Immature natural killer cell (primary cell): ENCODE results near the gene ZNF396. TPM values are rescaled to one million over a fixed set of nuclear protein-coding genes. Genes with fewer than 3 reads are reported as not detected.

Experiments used
- DNase-seq, 3 donors: peaks; one replicate each; pipeline ENCODE4 v3.0.0; 2022; ENCODE audit warnings: mixed read lengths in 1 of 3
- H3K27ac Mint-ChIP-seq, 6 donors: one replicate each; pipeline ENCODE4 v1.8.0; 2020; ENCODE audit warnings: mixed read lengths in 6 of 6, mild to moderate bottlenecking in 5 of 6, inconsistent platforms in 4 of 6, moderate library complexity in 3 of 6
- H3K27me3 Mint-ChIP-seq, 3 donors: one replicate each; pipeline ENCODE4 v1.8.0; 2020 to 2021; ENCODE audit warnings: low read depth in 3 of 3, mild to moderate bottlenecking in 3 of 3, mixed read lengths in 3 of 3, moderate library complexity in 3 of 3, inconsistent platforms in 1 of 3
- H3K36me3 Mint-ChIP-seq, 3 donors: one replicate each; pipeline ENCODE4 v1.8.0; 2020; ENCODE audit warnings: mixed read lengths in 3 of 3, inconsistent platforms in 2 of 3, mild to moderate bottlenecking in 2 of 3
- H3K4me1 Mint-ChIP-seq, 2 donors: one replicate each; pipeline ENCODE4 v1.8.0; 2020; ENCODE audit warnings: inconsistent platforms in 2 of 2, mild to moderate bottlenecking in 2 of 2, mixed read lengths in 2 of 2, moderate library complexity in 1 of 2
- H3K4me3 Mint-ChIP-seq, 5 donors: one replicate each; pipeline ENCODE4 v1.8.0; 2020; ENCODE audit warnings: mild to moderate bottlenecking in 5 of 5, mixed read lengths in 5 of 5, inconsistent platforms in 3 of 5, moderate library complexity in 3 of 5
- H3K9me3 Mint-ChIP-seq, 6 donors: one replicate each; pipeline ENCODE4 v1.8.0; 2020; ENCODE audit warnings: mild to moderate bottlenecking in 6 of 6, mixed read lengths in 6 of 6, inconsistent platforms in 4 of 6, moderate library complexity in 3 of 6
- polyA plus RNA-seq, 3 donors: library from polyadenylated mRNA; unstranded; fragments of 300-500 nt; fragmentation: Illumina TruSeq; gene quantifications; one replicate each; pipeline ENCODE4 v1.2.3, GENCODE V29; 2021

The ZNF396 gene
- polyA plus RNA-seq, 3 donors from 2014 or later: 0.53 to 1.0 TPM; not detected in 1

DNA sequence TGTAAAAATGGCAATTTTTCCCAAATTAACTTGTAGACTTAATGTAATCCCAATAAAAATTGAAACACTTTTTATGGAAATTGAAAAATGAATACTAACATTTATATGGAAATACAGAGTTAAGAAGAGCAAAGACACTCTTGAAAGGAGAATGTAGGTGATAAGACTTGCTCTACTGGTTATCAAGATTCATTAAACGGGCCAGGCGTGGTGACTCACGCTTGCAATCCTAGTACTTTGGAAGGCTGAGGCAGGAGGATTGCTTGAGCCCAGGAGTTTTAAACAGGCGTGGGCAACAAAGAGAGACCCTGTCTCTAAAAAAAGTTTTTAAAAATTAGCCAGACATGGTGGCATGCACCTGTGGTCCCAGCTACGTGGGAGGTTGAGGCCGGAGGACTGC, 29.5 kb upstream of the ZNF396 start:
- DNase-seq: no peak
- no peak overlapping the region for H3K27ac Mint-ChIP-seq
- H3K4me1 Mint-ChIP-seq: no peaks in the 10 kb centered on the region
- H3K4me3 Mint-ChIP-seq: no peak overlapping the region
- no peaks in the 10 kb centered on the region for H3K36me3 Mint-ChIP-seq
- no peaks in the 10 kb centered on the region for H3K9me3 Mint-ChIP-seq
- peaks cover 0 to 3% (median 0%) of the 10 kb centered on the region in 3 donors for H3K27me3 Mint-ChIP-seq

DNA sequence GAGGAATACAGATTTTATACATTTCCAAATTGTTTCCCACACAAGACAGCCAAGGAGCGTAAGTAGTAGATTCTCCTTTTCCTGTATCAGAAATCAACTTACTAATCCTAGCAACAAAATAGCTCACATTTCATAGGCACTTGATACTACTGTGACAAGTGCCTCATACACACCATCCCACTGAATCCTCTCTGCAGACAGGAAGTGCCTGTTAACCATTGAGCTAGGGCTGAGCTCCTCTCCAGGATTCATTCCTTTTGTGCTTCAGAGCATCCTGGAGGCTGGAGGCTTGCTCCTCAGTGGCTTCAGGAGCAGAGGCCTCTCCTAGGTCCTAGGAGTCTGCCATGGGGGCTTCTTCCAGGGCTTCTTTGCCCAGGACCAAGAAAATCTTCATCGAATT, 20.8 kb upstream of the ZNF396 start:
- peaks cover 0 to 1% (median 0%) of the 10 kb centered on the region in 3 donors for H3K27me3 Mint-ChIP-seq
- H3K9me3 Mint-ChIP-seq: no peaks in the 10 kb centered on the region

DNA sequence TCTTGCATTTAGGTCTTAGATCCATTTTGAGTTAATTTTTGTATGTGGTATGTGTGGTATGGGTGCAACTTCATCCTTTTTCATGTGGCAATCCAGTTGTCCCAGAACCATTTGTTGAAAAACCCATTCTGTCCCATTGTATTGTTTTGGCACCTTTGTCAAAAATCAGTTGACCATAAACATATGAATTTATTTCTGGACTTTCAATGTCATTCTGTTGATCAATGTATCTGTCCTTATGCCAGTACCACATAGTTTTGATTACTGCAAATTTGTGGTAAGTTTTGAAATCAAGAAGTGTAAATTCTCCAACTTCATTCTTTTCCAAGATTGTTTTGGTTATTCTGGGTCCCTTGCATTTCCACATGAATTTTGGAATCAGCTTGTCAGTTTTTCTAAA, 16.6 kb upstream of the ZNF396 start:
- H3K27me3 Mint-ChIP-seq: peaks cover 2 to 3% (median 3%) of the 10 kb centered on the region in 3 donors
- no peak for DNase-seq
- no peak overlapping the region for H3K27ac Mint-ChIP-seq
- H3K4me1 Mint-ChIP-seq: no peaks in the 10 kb centered on the region
- H3K36me3 Mint-ChIP-seq: no peaks in the 10 kb centered on the region
- no peak overlapping the region for H3K4me3 Mint-ChIP-seq
- no peaks in the 10 kb centered on the region for H3K9me3 Mint-ChIP-seq

More for the DNA sequence above, 20.8 kb upstream of the ZNF396 start:
- Mint-ChIP-seq H3K36me3 (no peaks in the 10 kb centered on the region), H3K27ac (no peak overlapping the region), H3K4me1 (peaks cover 5 to 6% of the 10 kb centered on the region in 2 donors), H3K4me3 (no peak overlapping the region)
- DNase-seq: no peak

DNA sequence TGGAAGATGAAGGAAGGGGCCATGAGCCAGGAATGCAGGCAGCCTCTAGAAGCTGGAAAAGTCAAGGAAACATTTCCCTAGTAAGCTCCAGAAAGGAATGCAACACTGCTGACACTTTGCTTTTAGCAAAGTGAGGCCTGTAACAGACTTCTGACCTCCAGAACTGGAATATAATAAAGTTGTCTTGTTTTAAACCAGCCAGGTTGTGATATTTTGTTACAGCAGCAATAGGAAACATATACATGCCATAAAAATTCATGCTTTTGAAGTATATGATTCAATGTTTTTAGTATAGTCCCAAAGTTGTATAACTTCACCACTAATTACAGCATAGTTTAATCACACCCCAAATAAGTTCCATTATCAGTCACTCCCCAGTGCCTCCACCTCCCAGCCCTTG, 15.2 kb upstream of the ZNF396 start:
- H3K4me3 Mint-ChIP-seq: no peak overlapping the region
- H3K27me3 Mint-ChIP-seq: peaks cover 6 to 8% (median 8%) of the 10 kb centered on the region in 3 donors
- no peaks in the 10 kb centered on the region for H3K4me1 Mint-ChIP-seq
- no peak for DNase-seq
- H3K27ac Mint-ChIP-seq: no peak overlapping the region
- H3K36me3 Mint-ChIP-seq: no peaks in the 10 kb centered on the region
- no peaks in the 10 kb centered on the region for H3K9me3 Mint-ChIP-seq

DNA sequence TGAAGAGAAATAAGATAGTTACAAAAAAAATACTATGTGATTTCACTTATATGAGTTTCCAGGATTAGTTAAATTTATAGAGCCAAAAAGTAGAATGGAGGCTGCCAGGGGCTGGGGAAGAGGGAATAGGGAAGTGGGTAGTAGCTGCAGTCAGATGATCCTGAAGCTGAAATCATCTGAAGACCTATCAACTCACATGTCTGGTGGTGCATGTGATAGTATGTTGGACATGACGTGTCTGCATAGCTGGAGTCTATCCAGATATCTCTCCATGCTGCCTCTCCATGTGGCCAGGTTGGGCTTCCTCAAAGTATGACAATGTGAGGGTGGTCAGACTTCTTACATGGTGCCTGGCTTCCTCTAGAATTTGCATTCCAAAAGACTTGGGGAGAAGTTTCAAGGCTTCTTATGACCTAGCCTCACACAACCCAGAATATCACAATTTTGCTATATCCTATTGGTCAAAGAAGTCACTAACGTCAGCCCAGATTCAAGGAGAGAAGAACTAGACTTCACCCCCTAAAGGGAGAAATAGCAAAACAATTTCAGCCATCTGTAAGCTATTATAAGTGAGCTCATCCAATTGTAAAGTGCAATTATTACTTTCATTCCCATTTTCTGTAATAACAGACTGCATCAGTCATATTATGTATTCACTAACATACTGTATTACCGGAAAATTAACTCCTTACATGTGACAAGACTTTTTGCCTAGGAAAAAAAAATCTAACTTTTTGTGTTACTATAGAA, 14.0 kb upstream of the ZNF396 start:
- Mint-ChIP-seq H3K4me3 (no peak overlapping the region), H3K36me3 (no peaks in the 10 kb centered on the region), H3K9me3 (no peaks in the 10 kb centered on the region), H3K27me3 (peaks cover 8% of the 10 kb centered on the region in 3 donors), H3K27ac (no peak overlapping the region), H3K4me1 (peaks cover 4 to 6% of the 10 kb centered on the region in 2 donors)
- no peak for DNase-seq

DNA sequence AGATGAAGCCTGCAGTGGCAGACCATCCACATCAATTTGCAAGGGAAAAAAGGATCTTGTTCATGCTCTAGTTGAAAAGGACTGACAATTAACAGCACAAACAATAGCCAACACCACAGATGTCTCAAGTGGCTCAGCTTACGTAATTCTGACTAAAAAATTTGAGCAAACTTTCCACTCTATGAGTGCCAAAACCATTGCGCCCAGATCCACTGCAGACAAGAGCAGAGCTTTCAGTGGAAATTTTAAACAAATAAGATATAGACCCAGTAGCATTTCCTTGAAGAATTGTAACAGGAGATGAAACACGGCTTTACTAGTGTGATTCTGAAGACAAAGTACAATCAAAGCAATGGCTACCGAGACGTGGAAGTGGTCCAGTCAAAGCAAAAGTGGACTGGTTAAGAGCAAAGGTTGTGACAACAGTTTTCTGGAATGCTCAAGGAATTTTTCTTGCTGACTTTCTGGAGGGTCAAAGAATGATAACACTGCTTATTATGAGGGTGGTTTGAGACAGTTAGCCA, 12.0 kb upstream of the ZNF396 start:
- H3K36me3 Mint-ChIP-seq: no peaks in the 10 kb centered on the region
- H3K9me3 Mint-ChIP-seq: no peaks in the 10 kb centered on the region
- no peak for DNase-seq
- peaks cover 8 to 14% (median 11%) of the 10 kb centered on the region in 3 donors for H3K27me3 Mint-ChIP-seq
- H3K4me3 Mint-ChIP-seq: no peak overlapping the region
- no peak overlapping the region for H3K27ac Mint-ChIP-seq
- H3K4me1 Mint-ChIP-seq: peaks cover 4 to 6% of the 10 kb centered on the region in 2 donors

DNA sequence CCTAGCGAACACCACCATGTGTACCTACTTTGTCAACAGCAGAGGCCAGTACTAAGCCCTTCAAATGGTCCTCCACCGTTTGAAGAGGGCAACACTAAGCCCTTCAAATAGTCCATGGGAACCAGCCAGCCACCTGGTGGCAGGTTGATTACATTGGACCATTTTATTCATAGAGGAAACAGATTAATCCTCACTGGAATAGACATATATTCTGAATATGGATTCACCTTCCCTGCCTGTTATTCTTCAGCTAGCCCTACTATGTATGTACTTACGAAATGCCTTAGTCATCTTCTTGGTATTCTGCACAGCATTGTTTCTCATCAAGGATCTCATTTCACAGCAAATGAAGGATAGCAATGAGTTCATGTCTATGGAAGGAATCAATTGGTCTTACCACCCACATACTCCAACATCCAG, 10.0 kb upstream of the ZNF396 start:
- Mint-ChIP-seq H3K9me3 (no peaks in the 10 kb centered on the region), H3K27ac (no peak overlapping the region), H3K4me1 (peaks cover 4 to 6% of the 10 kb centered on the region in 2 donors), H3K27me3 (peaks cover 10 to 15% (median 11%) of the 10 kb centered on the region in 3 donors), H3K4me3 (no peak overlapping the region), H3K36me3 (no peaks in the 10 kb centered on the region)
- DNase-seq: no peak

DNA sequence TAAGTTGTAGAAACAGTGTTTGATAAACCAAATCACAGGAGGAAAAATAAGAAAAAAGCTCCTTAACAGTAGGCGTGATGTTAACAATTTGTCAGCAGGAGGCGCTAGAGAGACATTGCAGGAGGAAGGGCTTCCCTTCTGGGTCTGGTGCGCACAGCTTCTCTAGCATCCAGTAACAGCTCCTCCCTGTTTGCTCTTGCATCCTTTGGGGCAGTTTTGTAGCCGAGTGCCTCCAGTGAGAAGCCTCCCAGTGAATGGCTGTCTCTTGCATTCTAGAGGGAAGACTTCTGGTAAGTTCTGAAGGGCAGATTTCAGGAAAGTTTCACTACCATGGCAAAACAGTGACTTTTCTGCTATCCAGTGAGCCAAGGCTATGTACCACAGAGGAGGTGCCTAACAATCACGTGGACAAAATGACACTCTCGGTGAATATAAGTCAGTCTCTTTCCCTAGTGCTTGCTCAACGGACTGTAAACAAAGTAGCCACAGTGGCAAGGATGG, 9.5 kb upstream of the ZNF396 start:
- Mint-ChIP-seq H3K4me3 (peak overlapping the region in 2 of 5 donors; percentile 14 to 34), H3K27ac (no peak overlapping the region), H3K27me3 (peaks cover 10 to 15% (median 11%) of the 10 kb centered on the region in 3 donors), H3K9me3 (no peaks in the 10 kb centered on the region), H3K36me3 (no peaks in the 10 kb centered on the region), H3K4me1 (peaks cover 4 to 6% of the 10 kb centered on the region in 2 donors)
- peak; percentile 65 to 77 (median 70) for DNase-seq

DNA sequence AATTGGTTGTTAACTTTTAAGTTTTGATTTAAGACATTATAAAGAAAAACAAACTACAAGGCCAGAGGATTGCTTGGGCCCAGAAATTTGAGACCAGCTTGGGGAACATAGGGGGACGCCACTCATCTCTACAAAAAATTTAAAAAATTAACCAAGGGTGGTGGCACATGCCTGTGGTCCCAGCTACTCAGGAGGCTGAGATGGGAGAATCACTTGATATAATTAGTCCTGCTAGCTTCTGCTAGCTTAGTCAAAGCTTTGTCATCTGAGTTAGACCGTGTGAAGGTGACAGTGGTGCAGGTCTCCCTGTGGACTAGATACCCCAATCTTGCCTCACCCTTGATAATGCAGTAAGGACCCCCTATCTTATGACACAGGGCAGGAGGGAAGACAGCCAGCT, 6.0 kb upstream of the ZNF396 start:
- no peak for DNase-seq
- Mint-ChIP-seq H3K4me3 (no peak overlapping the region), H3K36me3 (no peaks in the 10 kb centered on the region), H3K4me1 (peaks cover 4 to 6% of the 10 kb centered on the region in 2 donors), H3K27ac (no peak overlapping the region), H3K27me3 (peaks cover 7 to 9% (median 9%) of the 10 kb centered on the region in 3 donors), H3K9me3 (no peaks in the 10 kb centered on the region)

DNA sequence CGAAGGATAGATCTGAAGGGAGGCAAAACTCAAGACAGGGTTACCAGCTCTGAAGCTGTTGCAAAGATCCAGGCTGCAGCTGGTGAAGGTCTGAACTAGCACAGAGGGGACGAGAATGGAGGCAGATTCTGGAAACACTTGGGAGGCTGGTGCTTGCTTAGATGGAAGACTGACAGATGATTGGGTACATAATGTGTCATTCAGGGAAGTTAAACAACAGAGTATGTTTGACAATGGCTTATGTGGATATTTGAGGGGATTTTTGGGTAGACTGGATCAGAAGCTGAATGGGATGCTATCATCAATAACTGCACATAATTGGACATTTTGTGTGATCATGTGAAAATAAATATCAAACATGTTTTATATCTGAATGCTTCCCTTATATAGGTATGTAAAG, 2.3 kb upstream of the ZNF396 start:
- DNase-seq: no peak
- H3K4me1 Mint-ChIP-seq: peaks cover 14% of the 10 kb centered on the region in 2 donors
- H3K4me3 Mint-ChIP-seq: no peak overlapping the region
- peaks cover 6 to 9% (median 7%) of the 10 kb centered on the region in 3 donors for H3K27me3 Mint-ChIP-seq
- no peaks in the 10 kb centered on the region for H3K36me3 Mint-ChIP-seq
- H3K9me3 Mint-ChIP-seq: no peaks in the 10 kb centered on the region
- H3K27ac Mint-ChIP-seq: no peak overlapping the region

DNA sequence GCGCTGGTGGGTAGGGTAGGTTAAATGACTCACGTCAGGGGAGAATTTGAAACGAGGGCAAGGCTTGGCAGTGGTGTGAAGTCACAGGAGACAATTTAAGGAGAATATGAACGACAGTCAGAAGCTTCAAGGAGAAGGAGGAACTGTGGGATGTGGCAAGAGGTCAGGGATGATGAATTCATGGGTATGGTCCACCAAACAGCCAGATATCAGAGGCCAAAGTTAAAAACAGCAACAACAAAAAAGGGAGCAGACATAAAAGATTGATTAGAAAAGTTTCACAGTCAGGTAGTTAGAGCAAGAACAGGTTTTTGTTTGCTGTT, 1.4 kb upstream of the ZNF396 start:
- no peak for DNase-seq
- peaks cover 4 to 9% (median 5%) of the 10 kb centered on the region in 3 donors for H3K27me3 Mint-ChIP-seq
- H3K9me3 Mint-ChIP-seq: no peaks in the 10 kb centered on the region
- no peaks in the 10 kb centered on the region for H3K36me3 Mint-ChIP-seq
- peaks cover 14% of the 10 kb centered on the region in 2 donors for H3K4me1 Mint-ChIP-seq
- peak overlapping the region in 4 of 5 donors; percentile 0 to 30 (median 2) for H3K4me3 Mint-ChIP-seq
- peak overlapping the region in 1 of 6 donors; percentile 35 for H3K27ac Mint-ChIP-seq

DNA sequence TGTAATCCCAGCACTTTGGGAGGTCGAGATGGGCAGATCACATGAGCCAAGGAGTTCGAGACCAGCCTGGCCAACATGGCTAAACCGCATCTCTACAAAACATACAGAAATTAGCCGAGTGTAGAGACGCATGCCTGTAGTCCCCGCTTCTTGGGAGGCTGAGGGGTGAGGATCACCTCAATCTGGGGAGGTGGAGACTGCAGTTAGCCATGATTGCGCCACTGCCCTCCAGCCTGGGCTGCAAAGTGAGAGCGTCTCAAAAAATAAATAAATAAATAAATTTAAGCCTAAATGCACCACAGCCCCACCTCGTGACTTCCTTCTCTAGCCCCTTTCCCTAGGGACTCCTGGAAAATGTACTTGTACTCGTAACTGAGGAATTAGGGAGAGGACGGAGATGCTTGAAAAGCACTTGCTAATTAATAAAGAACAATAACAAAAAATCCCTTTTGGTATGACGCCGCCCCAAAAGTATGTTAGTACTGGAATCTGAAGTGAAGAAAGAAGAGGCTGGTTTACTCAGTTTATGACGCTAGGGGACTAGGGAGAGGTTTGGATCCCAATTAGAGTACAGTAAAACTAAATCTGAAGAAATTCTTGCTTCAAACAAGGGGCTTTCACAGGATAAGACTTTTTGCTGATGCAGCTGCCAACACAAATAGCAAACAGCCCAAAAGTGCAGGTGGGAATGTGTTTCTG, 887 bp upstream of the ZNF396 start:
- DNase-seq: no peak
- Mint-ChIP-seq H3K27ac (peak overlapping the region in 5 of 6 donors; percentile 22 to 79 (median 63)), H3K27me3 (peaks cover 4 to 9% (median 5%) of the 10 kb centered on the region in 3 donors), H3K4me3 (peak overlapping the region; percentile 80 to 83 (median 81)), H3K36me3 (no peaks in the 10 kb centered on the region), H3K4me1 (peaks cover 14% of the 10 kb centered on the region in 2 donors), H3K9me3 (no peaks in the 10 kb centered on the region)

DNA sequence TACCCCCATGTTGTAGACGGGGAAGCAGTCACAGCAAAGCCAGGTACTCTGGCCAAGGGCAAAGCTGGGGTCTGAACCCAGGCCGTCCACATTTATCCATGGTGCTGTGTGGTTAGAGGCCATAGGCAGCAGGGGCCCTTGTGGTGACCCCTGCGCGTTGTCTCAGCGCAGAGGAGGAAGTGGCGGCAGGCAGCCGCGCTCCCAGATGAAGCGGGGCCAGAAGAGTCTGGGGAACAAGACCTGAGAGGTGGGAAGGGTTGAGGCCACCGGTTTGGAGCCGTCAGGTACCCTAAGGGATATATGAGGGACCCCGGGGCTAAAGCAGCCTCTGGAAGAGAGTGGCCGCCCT, 770 bp downstream of the ZNF396 start:
- Mint-ChIP-seq H3K27ac (peak overlapping the region; percentile 52 to 84 (median 77)), H3K27me3 (peaks cover 4 to 9% (median 5%) of the 10 kb centered on the region in 3 donors), H3K9me3 (no peaks in the 10 kb centered on the region), H3K4me3 (peak overlapping the region; percentile 86 to 93 (median 88)), H3K36me3 (no peaks in the 10 kb centered on the region), H3K4me1 (peaks cover 14% of the 10 kb centered on the region in 2 donors)
- DNase-seq: peak in 2 of 3 donors; percentile 29 to 30

DNA sequence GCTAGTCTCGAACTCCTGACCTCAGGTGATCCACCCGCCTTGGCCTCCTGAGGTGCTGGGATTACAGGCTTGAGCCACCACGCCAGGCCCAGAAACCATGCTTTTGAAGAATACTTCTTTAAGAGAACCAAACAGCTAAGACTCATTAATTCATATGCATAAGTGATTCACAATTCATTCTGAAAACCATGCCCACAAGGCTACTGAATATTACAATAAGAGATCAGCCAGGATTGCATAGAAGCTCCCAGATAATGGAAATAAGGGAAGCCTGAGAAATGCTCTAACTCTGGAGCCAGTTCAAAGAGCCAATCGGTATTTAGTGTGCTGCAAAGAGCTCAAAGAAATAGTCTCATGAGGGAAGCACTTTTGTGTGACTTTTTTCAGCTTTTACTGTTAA, 2.4 kb downstream of the ZNF396 start:
- Mint-ChIP-seq H3K4me1 (peaks cover 14% of the 10 kb centered on the region in 2 donors), H3K4me3 (no peak overlapping the region), H3K9me3 (no peaks in the 10 kb centered on the region), H3K27ac (no peak overlapping the region), H3K27me3 (peaks cover 4 to 9% (median 5%) of the 10 kb centered on the region in 3 donors), H3K36me3 (no peaks in the 10 kb centered on the region)
- DNase-seq: no peak
